Measurements from ENCODE around the gene NFIB. TPM values are rescaled to one million over a fixed set of nuclear protein-coding genes. Genes with fewer than 3 reads are reported as not detected.

The NFIB gene
- total RNA-seq, 1 experiment from 2014 or later = 14.3 TPM

DNA sequence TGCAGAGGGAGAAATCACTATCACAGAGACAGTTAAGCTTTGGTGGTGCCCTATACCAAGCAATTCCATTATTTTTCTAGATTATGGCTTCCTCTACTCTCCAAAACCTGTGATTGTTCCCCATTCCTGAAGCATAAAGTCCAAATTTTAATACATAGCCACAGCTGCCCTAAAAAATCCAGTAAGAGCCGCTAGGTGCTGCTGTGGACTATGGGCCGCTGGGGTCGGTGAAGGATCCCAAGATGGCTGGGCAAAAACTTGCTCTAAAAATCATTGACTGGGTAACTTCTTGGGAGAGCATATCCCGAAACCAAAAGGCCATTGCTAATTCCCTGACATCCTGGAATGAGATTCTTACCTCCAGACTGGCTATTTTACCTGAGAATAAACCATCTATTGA, 245.3 kb downstream of the NFIB start:
- Histone ChIP-seq H4K20me1 (ENCODE audit: control insufficient read depth, insufficient read depth, insufficient read length) (no peaks in the 10 kb centered on the region), H2BK120ac (ENCODE audit: low read depth, low read length, poor library complexity, severe bottlenecking) (no peak overlapping the region), H3K56ac (ENCODE audit: insufficient read length, low read depth, low read length) (no peak overlapping the region), H3K9me3 (ENCODE audit: control insufficient read depth, low read depth, low read length) (no peaks in the 10 kb centered on the region), H3K23ac (ENCODE audit: insufficient read length, low read depth, low read length) (no peak overlapping the region), H3K27me3 (ENCODE audit: insufficient read depth, low read length) (no peaks in the 10 kb centered on the region), H3K23me2 (ENCODE audit: insufficient read length, low read depth, low read length, poor library complexity, severe bottlenecking) (no peaks in the 10 kb centered on the region), H3K14ac (ENCODE audit: insufficient read depth, low read length) (no peak overlapping the region), H3T11ph (ENCODE audit: low read length) (no peak overlapping the region), H2BK5ac (ENCODE audit: insufficient read length, low read length) (no peak overlapping the region), H3K4me2 (ENCODE audit: insufficient read depth, insufficient read length, low read length) (no peak overlapping the region), H3K4me1 (ENCODE audit: insufficient read depth, low read length) (no peaks in the 10 kb centered on the region), H2BK15ac (ENCODE audit: low read depth, low read length) (no peak overlapping the region), H3K4ac (ENCODE audit: low read depth, low read length) (no peak overlapping the region), H3K9ac (ENCODE audit: extremely low read depth, insufficient read length, low read length) (no peak overlapping the region), H3K18ac (ENCODE audit: insufficient read length, low read depth, low read length) (no peak overlapping the region), H2BK20ac (ENCODE audit: low read depth, low read length, poor library complexity, severe bottlenecking) (no peak overlapping the region), H3K27ac (ENCODE audit: insufficient read length, low read depth, low read length) (no peak overlapping the region), H4K91ac (ENCODE audit: insufficient read length, low read depth, low read length) (no peak overlapping the region), H3K79me1 (ENCODE audit: insufficient read depth, low read depth, low read length, poor library complexity, severe bottlenecking) (no peaks in the 10 kb centered on the region), H4K8ac (replicated peaks; ENCODE audit: insufficient read length, low read depth, low read length) (no peak overlapping the region), H2BK12ac (ENCODE audit: insufficient read length, low read depth, low read length) (no peak overlapping the region), H2AK5ac (ENCODE audit: insufficient read length, low read length) (no peak overlapping the region), H2AFZ (ENCODE audit: low read length) (no peak overlapping the region), H4K5ac (ENCODE audit: insufficient read length, low read depth, low read length) (no peak overlapping the region), H3K79me2 (ENCODE audit: insufficient read depth, low read length) (no peaks in the 10 kb centered on the region)
- Mint-ChIP-seq H3K9me3 (no peaks in the 10 kb centered on the region), H3K27ac (no peak overlapping the region), H3K4me3 (no peak overlapping the region), H3K27me3 (ENCODE audit: low read depth) (no peaks in the 10 kb centered on the region), H3K4me1 (peaks cover 0 to 5% of the 10 kb centered on the region in 2 experiments; a peak in 1 of 4 replicates), H3K36me3 (ENCODE audit: insufficient read depth in 1 of 3, low read depth in 3 of 3) (no peaks in the 10 kb centered on the region)
- no CpG with 5 or more reads among the region's 4 CpGs for WGBS (ENCODE audit: extremely low coverage, insufficient read length, low lambda C conversion rate)
- TF ChIP-seq, protein P1, sequence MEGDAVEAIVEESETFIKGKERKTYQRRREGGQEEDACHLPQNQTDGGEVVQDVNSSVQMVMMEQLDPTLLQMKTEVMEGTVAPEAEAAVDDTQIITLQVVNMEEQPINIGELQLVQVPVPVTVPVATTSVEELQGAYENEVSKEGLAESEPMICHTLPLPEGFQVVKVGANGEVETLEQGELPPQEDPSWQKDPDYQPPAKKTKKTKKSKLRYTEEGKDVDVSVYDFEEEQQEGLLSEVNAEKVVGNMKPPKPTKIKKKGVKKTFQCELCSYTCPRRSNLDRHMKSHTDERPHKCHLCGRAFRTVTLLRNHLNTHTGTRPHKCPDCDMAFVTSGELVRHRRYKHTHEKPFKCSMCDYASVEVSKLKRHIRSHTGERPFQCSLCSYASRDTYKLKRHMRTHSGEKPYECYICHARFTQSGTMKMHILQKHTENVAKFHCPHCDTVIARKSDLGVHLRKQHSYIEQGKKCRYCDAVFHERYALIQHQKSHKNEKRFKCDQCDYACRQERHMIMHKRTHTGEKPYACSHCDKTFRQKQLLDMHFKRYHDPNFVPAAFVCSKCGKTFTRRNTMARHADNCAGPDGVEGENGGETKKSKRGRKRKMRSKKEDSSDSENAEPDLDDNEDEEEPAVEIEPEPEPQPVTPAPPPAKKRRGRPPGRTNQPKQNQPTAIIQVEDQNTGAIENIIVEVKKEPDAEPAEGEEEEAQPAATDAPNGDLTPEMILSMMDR (conservative IDR thresholded peaks at IDR 0.05) = no peak
- no peak for DNase-seq

Data from H9 (cell line).